Activated gamma-delta T cell treated with anti-CD3 and anti-CD28 coated beads, Interleukin-2, amount 50 U/mL, for 16 hours (primary cell): ENCODE data around the gene RPTOR.
"Not testable (repeated sequence)": the region's sequence is repeated elsewhere in the genome, so short reads cannot be mapped to it uniquely, and the experiment has no call there.

ENCODE experiments used
- DNase-seq: peaks from one replicate; pipeline ENCODE4 v3.0.0-alpha.2; 2020; ENCODE audit warnings: low read depth

The RPTOR gene

DNA sequence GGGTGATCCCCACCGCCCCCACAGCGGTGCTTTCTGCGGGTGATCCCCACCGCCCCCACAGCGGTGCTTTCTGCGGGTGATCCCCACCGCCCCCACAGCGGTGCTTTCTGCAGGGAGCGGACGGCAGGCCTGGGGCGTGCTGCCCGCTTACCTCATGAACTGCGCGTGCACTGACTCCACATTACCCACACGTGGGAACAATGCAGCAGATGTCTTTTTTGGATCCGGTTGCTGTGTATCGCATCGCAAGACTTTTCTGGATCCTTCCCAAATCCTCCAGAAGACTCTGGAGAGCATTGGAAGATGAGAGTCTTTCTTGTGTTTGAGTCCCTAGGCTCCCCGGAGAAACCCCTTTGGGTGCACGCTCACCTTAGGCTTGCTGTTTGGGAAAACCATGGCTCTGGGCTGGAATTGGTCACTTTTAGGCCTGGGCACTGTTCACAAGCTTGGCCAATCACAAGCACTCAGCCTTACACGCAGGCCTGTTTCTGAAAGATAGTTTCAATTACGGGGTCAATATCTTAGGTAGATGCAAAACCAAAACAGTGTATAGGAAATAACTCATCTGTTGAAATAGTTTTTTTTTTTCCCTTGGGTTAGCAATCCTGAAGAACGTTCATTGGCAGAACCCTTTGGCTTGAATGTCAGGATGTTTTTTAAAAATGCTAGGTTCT, 201.8 kb downstream of the RPTOR start:
- no peak for DNase-seq

- no peak for DNase-seq
Measured at GRCh38 chr17:80747469-80747868, 202.8 kb downstream of the RPTOR start.

DNA sequence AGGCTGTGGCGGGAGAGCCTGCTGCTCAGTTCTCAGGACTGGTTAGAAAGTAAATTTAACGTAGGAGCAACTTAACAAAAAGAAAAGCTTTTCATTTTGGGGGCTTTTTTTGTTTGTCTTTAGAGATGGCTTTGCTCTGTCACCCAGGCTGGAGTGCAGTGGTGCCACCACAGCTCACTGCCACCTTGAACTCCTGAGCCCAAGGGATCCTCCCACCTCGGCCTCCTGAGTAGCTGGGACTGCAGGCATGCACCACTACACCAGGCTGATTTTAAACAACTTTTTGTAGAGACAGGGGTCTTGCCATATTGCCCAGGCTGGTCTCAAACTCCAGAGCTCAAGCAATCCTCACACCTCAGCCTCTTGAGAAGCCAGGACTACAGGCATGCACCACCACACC, 205.0 kb downstream of the RPTOR start:
- DNase-seq: no peak

GRCh38 chr17:80750263-80750662, 205.6 kb downstream of the RPTOR start:
- no peak for DNase-seq

- no peak for DNase-seq
Measured at GRCh38 chr17:80751070-80751945, 206.7 kb downstream of the RPTOR start.

DNA sequence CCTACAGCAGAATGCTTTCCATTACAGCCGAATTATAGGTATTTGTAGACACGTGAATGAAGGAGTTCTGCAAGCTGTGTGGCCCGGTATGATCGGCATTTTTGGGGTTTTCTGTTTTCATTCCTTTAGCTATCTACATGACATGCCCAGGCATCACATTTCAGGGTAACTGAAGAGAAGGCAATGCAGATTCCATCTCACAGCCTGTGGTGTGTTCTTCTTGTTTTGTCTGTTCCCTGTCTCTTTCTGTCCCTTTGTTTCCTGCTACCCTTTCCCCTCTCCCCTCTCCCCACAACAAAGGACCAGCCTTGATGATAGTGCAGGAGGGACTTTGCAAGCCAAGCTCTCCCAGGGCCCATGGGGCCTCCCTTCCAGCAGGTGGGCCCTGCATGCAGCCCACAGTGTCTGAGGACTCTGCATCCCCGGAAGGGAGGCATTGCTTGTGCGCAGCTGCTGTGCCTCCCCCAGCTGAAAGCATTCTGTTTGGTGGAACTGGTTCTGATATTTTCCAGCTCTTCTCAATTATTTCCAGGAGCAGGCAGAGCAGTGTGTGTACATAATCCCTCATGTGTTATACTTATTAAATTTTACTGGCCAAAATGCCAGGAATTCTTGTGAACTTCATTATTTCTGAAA, 207.4 kb downstream of the RPTOR start:
- DNase-seq: no peak

DNA sequence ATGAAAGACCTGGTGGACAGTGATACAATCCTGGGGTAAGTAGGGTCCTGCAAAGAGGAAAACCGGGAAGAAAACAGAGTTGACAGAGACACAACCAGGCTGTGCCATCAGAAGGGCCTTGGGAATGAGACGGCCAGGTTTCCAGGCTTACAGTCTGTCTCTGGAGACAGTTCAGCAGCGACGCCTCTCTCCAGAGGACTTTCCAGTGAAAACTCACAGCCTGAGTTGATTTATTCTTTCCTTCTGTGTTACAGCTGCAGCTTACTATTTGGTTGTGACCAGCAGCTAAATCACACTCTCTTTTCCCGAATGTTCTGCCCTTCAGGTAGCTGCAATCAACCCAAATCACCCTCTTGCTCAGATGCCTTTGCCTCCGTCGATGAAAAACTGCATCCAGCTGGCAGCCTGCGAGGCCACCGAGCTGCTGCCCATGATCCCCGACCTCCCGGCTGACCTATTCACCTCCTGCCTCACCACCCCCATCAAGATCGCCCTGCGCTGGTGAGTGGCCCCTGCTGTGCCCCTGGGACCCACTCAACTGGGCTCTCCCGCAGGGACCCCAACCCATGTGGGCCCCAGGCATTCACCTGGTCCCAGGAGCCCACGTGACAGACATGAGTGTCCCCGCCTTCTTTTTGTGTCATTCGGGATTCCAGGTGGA, 209.2 kb downstream of the RPTOR start:
- no peak for DNase-seq

- no peak for DNase-seq
Measured at GRCh38 chr17:80754846-80755245, 210.2 kb downstream of the RPTOR start.

- no peak for DNase-seq
Measured at GRCh38 chr17:80755650-80756405, 211.2 kb downstream of the RPTOR start.

- no peak for DNase-seq
Measured at GRCh38 chr17:80758481-80759376, 214.1 kb downstream of the RPTOR start.

DNA sequence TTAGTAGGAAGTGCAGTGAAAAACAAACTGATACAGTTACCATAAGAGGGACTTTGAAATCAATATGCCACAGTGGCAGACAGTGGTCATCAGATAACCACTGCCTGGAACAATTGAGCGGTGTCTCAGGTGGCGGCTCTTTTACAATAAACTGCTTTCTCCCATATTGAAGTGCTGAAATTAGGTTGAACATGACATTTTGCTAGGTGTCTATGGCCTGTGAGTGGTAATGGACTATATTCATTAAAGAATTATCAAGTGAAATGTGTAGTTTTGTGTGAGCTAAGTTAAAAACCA, 214.7 kb downstream of the RPTOR start:
- DNase-seq: no peak

DNA sequence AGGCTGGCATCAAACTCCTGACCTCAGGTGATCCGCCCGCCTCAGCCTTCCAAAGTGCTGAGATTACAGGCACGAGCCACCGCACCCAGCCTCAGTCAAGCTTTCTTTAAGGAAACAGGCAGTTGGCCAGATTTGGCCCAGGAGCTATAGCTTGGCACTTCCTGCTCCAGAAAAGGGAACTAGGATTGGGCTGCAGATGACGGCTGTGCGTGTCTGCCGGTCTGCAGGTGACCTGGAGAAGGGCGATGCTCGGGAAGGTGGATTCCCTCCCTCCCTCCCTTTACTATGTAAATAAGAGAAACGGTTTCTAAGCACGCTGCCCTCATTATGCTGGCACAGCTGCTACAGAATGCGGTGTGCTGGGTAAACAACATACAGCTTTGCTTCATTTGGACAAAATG, 215.9 kb downstream of the RPTOR start:
- no peak for DNase-seq

GRCh38 chr17:80761110-80761871, 216.7 kb downstream of the RPTOR start:
- DNase-seq: peak; percentile 40

- no peak for DNase-seq
Measured at GRCh38 chr17:80762076-80762475, 217.4 kb downstream of the RPTOR start.

- DNase-seq: no peak
Measured at GRCh38 chr17:80763293-80763867, 218.7 kb downstream of the RPTOR start.

GRCh38 chr17:80764627-80765145, 220.0 kb downstream of the RPTOR start:
- not testable (repeated sequence) for DNase-seq

- DNase-seq: no peak
Measured at GRCh38 chr17:80765241-80765961, 220.8 kb downstream of the RPTOR start.

- no peak for DNase-seq
Measured at GRCh38 chr17:80766290-80766855, 221.7 kb downstream of the RPTOR start.
